ENCODE measurements around the gene CXXC1. TPM values are rescaled to one million over a fixed set of nuclear protein-coding genes. Genes with fewer than 3 reads are reported as not detected.
A peak's percentile ranks its signal among the peaks of the same experiment; 100 is the strongest.

The CXXC1 gene
- 33.7 TPM for total RNA-seq
- long read RNA-seq, transcript CXXC1-201 (15 exons, 2,936 nt): major isoform, 26 of 59 reads
- long read RNA-seq, partial matches to known transcripts: 7 of 59 reads
- long read RNA-seq, other reads (novel, unspliced or antisense): 19 of 59 reads

GRCh38 chr18:50287441-50288347, at the start of gene CXXC1:
TSS of gene CXXC1 (minus strand) at chr18:50287692. CDS start at chr18:50287589, 103 bp downstream.
- Histone ChIP-seq H3K4me1 (peaks cover 19% of the 10 kb centered on the region), H3K36me3 (peaks cover 30% of the 10 kb centered on the region), H3K9me3 (replicated peaks) (no peaks in the 10 kb centered on the region), H3K27me3 (ENCODE audit: low read depth) (no peaks in the 10 kb centered on the region), H3K27ac (replicated peaks) (peak within 1 kb of the TSS; percentile 94), H3K4me3 (peak within 1 kb of the TSS; percentile 85)
- DNase-seq: peak; percentile 96
- intact Hi-C loops (cut with micrococcal nuclease): no loop called here
- TF ChIP-seq CTCF (IDR thresholded peaks at IDR 0.05; ENCODE audit: borderline replicate concordance): peak; percentile 67

- H3K27ac ChIP-seq (replicated peaks): no peak overlapping the region
- no peak for TF ChIP-seq CTCF (IDR thresholded peaks at IDR 0.05; ENCODE audit: borderline replicate concordance)
- no peaks in the 10 kb centered on the region for H3K27me3 ChIP-seq (ENCODE audit: low read depth)
- H3K9me3 ChIP-seq (replicated peaks): peaks cover 5% of the 10 kb centered on the region
- no peaks in the 10 kb centered on the region for H3K36me3 ChIP-seq
- intact Hi-C loops (cut with micrococcal nuclease): no loop called here
- no peaks in the 10 kb centered on the region for H3K4me1 ChIP-seq
- DNase-seq: no peak
- H3K4me3 ChIP-seq: no peak overlapping the region
These were observed 47.2 kb upstream of the CXXC1 start for GRCh38 chr18:50334546-50335152.

GRCh38 chr18:50331691-50332090, 44.2 kb upstream of the CXXC1 start:
- TF ChIP-seq CTCF (IDR thresholded peaks at IDR 0.05; ENCODE audit: borderline replicate concordance): no peak
- no peak for DNase-seq
- peaks cover 8% of the 10 kb centered on the region for H3K27me3 ChIP-seq (ENCODE audit: low read depth)
- H3K9me3 ChIP-seq (replicated peaks): peaks cover 5% of the 10 kb centered on the region
- intact Hi-C loops (cut with micrococcal nuclease): no loop called here
- H3K27ac ChIP-seq (replicated peaks): no peak overlapping the region
- no peaks in the 10 kb centered on the region for H3K4me1 ChIP-seq
- H3K36me3 ChIP-seq: no peaks in the 10 kb centered on the region
- no peak overlapping the region for H3K4me3 ChIP-seq

- no peak overlapping the region for H3K27ac ChIP-seq (replicated peaks)
- peaks cover 8% of the 10 kb centered on the region for H3K27me3 ChIP-seq (ENCODE audit: low read depth)
- no peak for TF ChIP-seq CTCF (IDR thresholded peaks at IDR 0.05; ENCODE audit: borderline replicate concordance)
- intact Hi-C loops (cut with micrococcal nuclease): no loop called here
- H3K9me3 ChIP-seq (replicated peaks): peaks cover 5% of the 10 kb centered on the region
- no peaks in the 10 kb centered on the region for H3K4me1 ChIP-seq
- DNase-seq: no peak
- H3K36me3 ChIP-seq: no peaks in the 10 kb centered on the region
- H3K4me3 ChIP-seq: no peak overlapping the region
These were observed 42.7 kb upstream of the CXXC1 start for GRCh38 chr18:50330176-50330575.

- Histone ChIP-seq H3K4me1 (no peaks in the 10 kb centered on the region), H3K27me3 (ENCODE audit: low read depth) (peaks cover 8% of the 10 kb centered on the region), H3K4me3 (no peak overlapping the region), H3K9me3 (replicated peaks) (peaks cover 5% of the 10 kb centered on the region), H3K36me3 (no peaks in the 10 kb centered on the region), H3K27ac (replicated peaks) (no peak overlapping the region)
- intact Hi-C loops (cut with micrococcal nuclease): no loop called here
- DNase-seq: no peak
- no peak for TF ChIP-seq CTCF (IDR thresholded peaks at IDR 0.05; ENCODE audit: borderline replicate concordance)
These were observed 40.5 kb upstream of the CXXC1 start for GRCh38 chr18:50327983-50328382.
